ENCODE data around the gene KLHL29. TPM values are rescaled to one million over a fixed set of nuclear protein-coding genes. Genes with fewer than 3 reads are reported as not detected.

The KLHL29 gene
- total and polyA plus RNA-seq, 2 donors (not counting 3 experiments of a cell fraction or from before 2014, with no cell fraction given) = 4.6 to 12.7 TPM

DNA sequence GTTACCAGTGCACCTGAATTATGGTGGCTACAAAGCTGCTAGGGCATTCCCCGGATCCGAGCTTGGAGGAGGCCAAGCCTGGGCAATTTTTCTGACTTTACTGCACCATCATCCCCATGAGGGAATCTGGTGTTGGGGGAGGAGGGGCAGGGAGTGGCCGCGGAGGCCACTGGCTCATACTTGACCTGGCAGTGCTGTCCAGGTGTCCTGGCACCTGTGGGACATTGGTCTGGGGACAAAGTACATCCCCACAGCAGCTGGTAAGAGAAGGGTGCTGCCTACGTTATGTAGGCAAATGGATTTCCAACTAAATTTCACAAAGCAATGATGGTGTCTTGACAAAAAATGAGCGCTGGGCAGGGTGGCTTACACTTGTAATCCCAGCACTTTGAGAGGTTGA lies 48.3 kb downstream of the KLHL29 start:
- Histone ChIP-seq H3K4me1 (ENCODE audit: control insufficient read depth, extremely low read depth, insufficient read depth, low read length) (no peaks in the 10 kb centered on the region), H3K9me3 (replicated peaks; ENCODE audit: control insufficient read depth, insufficient read depth, low read length) (no peaks in the 10 kb centered on the region), H4K20me1 (replicated peaks; ENCODE audit: control insufficient read depth, extremely low read depth, insufficient read depth, low read length) (no peaks in the 10 kb centered on the region), H3K27me3 (ENCODE audit: control insufficient read depth in 2 of 2, insufficient read depth in 2 of 2, low read length in 2 of 2) (no peaks in the 10 kb centered on the region), H3K36me3 (ENCODE audit: control insufficient read depth in 2 of 2, extremely low read depth in 1 of 2, insufficient read depth in 2 of 2, low read length in 2 of 2) (no peaks in the 10 kb centered on the region), H3K4me3 (replicated peaks in 1 of 3; ENCODE audit: insufficient read depth in 1 of 3, low read depth in 1 of 3, low read length in 3 of 3) (no peak overlapping the region), H3K79me2 (ENCODE audit: control insufficient read depth, insufficient read depth, low read length) (no peaks in the 10 kb centered on the region), H3K9ac (replicated peaks; ENCODE audit: extremely low read depth, insufficient read depth, low read length) (no peak overlapping the region), H3K9me1 (replicated peaks; ENCODE audit: control insufficient read depth, extremely low read depth, insufficient read depth, low read length) (no peaks in the 10 kb centered on the region), H3K4me2 (ENCODE audit: insufficient read depth, low read length) (no peak overlapping the region), H2AFZ (ENCODE audit: low read depth, low read length) (no peak overlapping the region), H3K27ac (ENCODE audit: insufficient read depth, low read depth, low read length) (no peak overlapping the region)
- dilution Hi-C loops (cut with MboI; ENCODE audit: extremely low pct_ligation_motif_present, low sequenced_read_pairs) = no loop called here
- TF ChIP-seq FOS (IDR thresholded peaks at IDR 0.05; ENCODE audit: borderline replicate concordance, insufficient read depth, low read length) = no peak
- no peak for TF ChIP-seq GATA2 (IDR thresholded peaks at IDR 0.05; ENCODE audit: insufficient read depth, insufficient read length, low read depth, low read length)
- no peak for TF ChIP-seq EZH2 (IDR thresholded peaks at IDR 0.05; ENCODE audit: borderline replicate concordance, low read depth, low read length, severe bottlenecking)
- TF ChIP-seq JUN (IDR thresholded peaks at IDR 0.05; ENCODE audit: borderline replicate concordance, insufficient read depth, insufficient read length, low read depth) = no peak
- no peak for TF ChIP-seq POLR2A (IDR thresholded peaks at IDR 0.05; ENCODE audit: low read depth, low read length)
- TF ChIP-seq, protein P1, sequence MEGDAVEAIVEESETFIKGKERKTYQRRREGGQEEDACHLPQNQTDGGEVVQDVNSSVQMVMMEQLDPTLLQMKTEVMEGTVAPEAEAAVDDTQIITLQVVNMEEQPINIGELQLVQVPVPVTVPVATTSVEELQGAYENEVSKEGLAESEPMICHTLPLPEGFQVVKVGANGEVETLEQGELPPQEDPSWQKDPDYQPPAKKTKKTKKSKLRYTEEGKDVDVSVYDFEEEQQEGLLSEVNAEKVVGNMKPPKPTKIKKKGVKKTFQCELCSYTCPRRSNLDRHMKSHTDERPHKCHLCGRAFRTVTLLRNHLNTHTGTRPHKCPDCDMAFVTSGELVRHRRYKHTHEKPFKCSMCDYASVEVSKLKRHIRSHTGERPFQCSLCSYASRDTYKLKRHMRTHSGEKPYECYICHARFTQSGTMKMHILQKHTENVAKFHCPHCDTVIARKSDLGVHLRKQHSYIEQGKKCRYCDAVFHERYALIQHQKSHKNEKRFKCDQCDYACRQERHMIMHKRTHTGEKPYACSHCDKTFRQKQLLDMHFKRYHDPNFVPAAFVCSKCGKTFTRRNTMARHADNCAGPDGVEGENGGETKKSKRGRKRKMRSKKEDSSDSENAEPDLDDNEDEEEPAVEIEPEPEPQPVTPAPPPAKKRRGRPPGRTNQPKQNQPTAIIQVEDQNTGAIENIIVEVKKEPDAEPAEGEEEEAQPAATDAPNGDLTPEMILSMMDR (IDR thresholded peaks at IDR 0.05; ENCODE audit: extremely low read depth in 1 of 2, insufficient read depth in 1 of 2, low read depth in 1 of 2, low read length in 2 of 2) = no peak
- no peak for TF ChIP-seq MYC (IDR thresholded peaks at IDR 0.05; ENCODE audit: low read depth, low read length)
- TF ChIP-seq, protein P2, sequence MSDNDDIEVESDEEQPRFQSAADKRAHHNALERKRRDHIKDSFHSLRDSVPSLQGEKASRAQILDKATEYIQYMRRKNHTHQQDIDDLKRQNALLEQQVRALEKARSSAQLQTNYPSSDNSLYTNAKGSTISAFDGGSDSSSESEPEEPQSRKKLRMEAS (IDR thresholded peaks at IDR 0.05; ENCODE audit: insufficient read depth, insufficient read length) = no peak
- no peak for TF ChIP-seq POLR2AphosphoS5 (IDR thresholded peaks at IDR 0.05; ENCODE audit: insufficient read depth, low read depth, low read length)
- CTCF ChIA-PET = interaction anchor here (0.5 kb wide), 1 partner anchor 22 kb away, joined by 3 read pairs; no protein-coding TSS in a partner anchor
- FAIRE-seq = no peak
- DNase-seq (ENCODE audit: low read depth, low spot score) = no peak
- intact Hi-C loops (cut with micrococcal nuclease) = no loop called here
- POLR2A ChIA-PET = no interaction called here
- BruUV-seq (replicated peaks) = no TSS peak

All from endothelial cell of umbilical vein (primary cell).